HG02970 (cell line): ENCODE results near the gene PRKAG3.
A peak's percentile ranks its signal among the peaks of the same experiment; 100 is the strongest.

Source experiments
- ATAC-seq: cut with Tn5 transposase; IDR thresholded peaks from one replicate; pipeline ENCODE4 v1.9.1; 2021; ENCODE audit warnings: mild to moderate bottlenecking, moderate library complexity, moderate number of reproducible peaks; ENCODE audit not compliant: unreplicated experiment, low FRiP score

PRKAG3 gene

DNA sequence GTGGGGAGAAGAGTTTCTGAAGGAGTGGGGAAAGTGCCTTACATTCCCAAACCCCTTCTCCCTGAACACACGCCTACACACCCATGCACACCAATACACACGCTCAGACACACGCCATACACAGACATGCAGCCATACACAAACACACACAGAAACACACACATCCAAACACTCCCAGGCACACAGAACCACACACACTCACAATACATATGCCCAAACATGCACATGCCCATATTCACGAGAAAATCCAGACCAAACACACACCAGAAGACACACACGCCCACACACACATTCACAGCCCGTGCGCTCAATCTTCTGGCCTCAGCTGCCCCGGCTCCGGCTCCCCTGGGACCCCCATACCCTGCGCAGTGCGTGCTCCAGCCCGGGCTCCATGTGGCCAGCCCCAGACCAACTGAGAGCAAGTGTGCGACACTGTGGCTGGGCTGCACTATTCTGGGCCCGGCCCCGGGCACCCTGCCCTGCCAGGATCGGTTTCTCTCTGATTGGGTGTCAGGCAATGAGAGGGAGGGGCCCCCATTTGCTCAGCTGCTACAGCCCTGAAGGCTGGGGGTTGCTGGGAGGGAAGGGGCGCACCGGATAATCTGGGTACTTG is at the start of gene PRKAG3:
TSS of gene PRKAG3 (minus strand) at position 426 of the 613 bp plus-strand sequence.
- ATAC-seq, result no peak

DNA sequence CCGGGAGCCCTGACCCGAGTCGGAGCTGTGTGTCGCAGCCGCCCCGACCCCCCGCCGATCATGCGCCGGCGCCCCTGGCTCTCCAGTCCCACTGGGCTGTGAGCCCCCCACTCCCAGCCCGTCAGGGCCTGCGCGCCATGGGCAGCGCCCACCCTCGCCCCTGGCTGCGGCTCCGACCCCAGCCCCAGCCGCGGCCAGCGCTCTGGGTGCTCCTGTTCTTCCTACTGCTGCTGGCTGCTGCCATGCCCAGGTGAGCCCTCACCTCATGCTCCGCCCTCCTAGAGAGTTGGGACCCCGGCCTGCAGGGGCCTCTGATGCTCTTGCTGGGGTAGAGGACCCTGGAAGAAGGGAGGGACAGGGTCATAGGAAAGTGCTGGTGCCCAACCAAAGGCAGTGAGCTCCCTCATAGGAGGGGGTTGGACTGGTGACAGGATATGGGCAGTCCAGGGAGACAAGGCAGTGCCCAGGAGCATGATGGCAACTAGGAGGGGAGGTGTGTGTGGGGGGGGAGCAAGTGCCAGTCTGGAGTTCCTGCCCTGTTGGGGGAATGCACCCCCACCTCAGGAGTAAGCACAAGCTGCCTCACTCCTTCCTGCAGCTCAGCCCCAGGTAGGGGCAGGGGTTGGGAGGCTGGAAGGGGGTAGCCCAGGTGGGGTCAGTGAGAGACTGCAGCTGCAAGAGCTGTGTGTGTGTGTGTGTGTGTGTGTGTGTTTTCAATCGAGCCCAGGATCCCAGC is 49.4 kb upstream of the PRKAG3 start:
- ATAC-seq, result no peak

DNA sequence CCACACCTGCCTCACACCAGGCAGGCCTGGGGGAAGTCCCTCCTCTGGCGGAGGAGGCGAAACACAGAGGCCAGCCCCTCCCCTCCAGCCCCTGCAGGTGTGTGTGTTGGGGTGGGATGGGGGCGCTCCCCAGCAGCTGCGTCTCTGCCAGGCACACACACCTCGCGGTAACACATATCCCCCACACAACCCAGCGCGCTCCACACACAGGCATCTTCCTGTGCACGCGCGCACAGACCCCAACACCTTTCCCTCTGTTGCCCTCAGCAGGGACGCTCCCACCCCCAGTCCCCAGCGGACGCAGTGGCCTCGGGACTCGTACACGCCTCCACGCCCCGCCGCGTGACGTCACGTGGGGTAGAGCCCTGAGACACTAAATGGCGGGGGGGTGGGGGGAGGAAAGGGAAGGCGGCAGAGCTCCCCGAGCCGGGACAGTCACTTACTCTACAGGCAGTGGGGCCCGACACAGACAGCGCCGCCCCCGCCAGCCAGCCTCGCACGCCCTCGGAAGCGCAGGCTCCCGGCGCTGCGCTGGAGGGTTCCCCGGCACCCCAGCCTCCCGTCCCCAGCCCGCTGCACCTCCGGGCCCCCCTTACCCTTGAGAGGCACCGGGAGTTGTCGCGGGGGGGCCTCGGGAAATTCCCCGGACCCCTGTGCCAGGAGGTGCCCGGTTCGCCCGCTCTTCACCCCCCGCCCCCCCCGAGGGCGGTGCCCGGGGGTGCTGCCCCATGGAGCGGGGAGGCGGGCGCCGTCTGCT is 48.7 kb upstream of the PRKAG3 start, which contains the start of gene WNT10A:
TSS of gene WNT10A (plus strand) at position 751 of the 757 bp plus-strand sequence. CDS start 144 bp downstream, outside the sequence.
- ATAC-seq, result peak; percentile 47

DNA sequence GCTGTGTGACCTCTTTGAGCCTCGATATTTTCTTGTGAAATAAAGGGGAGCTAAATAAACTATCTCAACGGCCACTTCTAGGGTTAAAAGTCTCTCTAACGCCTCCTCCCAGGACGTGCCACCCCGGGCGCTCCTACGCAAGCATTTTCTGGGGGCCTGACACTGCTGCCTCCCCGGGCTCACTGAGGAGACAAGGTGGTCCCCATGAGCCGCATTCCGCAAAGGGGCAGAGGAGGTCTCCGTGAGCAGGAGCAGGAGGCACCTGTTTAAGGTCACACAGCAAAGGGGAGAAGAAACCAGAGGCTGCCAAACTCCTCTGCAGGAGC is 48.1 kb upstream of the PRKAG3 start:
- ATAC-seq, result no peak

DNA sequence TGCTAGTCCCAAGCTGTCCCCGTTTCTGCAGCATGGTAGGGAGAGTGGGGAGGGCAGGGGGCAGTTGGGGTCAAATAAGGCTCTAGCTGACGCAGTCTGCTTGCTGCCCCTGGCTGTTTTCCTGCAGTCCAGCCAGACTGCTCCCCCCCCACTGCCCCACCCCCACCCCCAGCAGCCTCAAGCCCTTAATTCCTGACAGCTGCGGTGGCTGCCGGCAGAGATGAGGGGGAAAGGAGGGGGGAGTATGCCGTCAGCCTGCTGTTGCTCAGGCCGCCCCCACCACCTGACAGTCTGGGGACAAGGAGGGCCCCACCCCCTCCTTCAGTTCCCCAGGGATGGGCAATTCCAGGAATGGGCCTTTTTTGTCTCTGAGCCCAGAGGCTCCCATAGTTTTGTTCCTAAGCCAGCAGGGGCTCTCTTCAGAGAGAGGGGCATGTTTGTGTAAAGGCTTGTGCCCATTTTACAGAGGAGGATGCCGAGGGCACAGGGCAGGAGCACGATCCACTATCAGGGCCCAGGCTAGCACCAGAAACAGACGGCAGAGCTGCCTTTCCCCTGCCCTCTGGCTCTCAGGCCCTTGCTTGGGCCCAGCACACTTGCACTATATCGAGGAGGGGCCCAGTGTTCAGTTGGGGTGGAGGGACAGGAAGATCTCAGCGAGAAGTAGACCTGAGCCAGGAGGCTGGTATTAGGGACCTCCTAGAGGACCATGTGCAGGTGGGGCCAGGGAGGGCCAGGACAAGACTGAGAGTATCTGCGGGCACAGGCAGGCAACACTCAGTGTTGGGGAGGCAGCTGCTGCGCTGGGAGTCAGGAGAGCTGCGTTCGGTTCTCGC is 47.5 kb upstream of the PRKAG3 start:
- no peak for ATAC-seq

DNA sequence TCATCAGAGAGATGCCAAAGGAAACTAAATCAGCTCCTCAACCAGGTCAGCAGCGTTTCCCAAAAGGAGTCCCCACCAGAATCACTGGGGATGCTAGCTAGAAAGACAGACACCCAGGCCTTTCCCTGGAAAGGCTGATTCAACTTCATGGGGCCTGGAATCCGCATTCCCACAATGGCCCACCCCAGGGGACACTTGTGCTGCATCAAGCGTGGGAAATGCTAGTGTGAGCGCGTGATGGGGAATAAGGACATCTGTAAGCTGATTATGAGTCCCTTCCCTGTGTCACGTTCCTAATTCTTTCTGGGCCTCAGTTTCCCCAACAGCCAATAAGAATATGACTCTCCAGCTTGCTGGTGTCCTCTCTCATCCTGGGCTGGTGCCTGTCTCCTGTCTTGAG is 46.9 kb upstream of the PRKAG3 start:
- ATAC-seq, result no peak

DNA sequence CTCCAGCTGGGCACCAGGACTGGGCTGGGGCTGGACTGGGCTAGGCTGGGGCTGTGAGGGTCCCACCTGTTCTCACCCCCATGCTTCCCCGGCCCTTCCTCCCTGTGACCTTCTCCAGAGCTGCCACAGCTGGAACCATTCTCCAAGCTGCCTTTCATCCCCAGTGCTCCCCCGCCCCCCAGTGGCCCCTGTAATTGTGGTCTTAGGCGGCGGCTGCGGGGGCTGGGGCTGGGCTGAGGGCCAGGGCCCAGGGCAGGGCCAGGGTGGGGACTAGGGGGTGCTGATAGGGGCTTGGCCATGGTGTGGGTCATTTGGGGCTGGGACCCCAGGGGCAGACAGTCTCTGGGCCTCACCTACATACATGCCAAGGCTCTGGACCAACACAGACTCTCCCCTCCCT is 46.3 kb upstream of the PRKAG3 start:
- ATAC-seq, result no peak

DNA sequence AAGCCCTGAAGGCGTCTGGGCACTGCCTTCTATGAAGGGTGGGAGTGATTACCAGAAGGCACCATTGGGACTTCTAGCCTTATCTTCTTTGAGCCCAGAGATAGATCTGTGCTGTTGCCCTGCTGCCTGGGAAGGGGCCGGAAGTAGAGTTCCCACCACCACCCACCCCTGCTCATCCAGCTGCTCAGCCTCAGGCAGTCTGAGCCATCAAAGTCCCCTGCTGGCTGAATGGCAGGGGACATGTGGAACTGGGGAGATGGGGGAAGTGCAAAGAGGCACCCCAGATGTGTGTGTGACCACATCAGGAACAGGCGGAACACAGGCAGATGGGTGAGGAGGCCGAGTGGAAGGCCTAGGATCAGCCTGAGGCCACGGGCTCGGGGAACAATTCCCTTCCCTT is 45.7 kb upstream of the PRKAG3 start:
- ATAC-seq, result no peak

DNA sequence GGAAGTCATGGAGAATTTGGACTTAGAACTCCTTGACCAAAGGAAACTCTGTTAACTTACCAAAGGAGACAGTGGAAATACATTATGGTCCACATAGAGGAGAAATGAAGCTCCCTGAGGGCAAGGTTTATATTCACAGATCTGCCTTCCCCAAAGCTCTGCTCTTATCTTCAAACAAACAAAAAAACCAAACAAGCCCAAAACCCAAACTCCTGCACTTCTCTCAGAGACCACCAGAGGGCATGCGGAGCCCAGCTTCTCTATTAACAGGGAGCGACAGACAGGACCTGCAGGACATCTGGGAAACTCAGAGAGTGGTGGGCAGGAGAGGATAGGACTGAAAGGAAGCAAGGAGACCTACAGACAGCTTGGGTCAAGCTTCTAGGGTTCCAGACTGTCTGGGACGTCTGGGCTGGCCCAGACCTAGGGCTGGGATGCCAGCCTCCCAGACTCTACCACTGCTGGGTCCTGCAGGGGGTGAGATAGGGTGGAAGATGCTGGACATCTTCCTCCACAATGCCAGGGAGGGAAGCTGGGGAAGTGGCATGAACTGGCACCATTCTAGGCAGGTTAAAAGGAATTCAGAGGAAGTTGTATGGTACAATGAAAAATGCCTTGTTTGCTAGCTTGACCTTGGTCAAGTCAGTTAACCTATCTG is 45.1 kb upstream of the PRKAG3 start:
- ATAC-seq, result no peak

DNA sequence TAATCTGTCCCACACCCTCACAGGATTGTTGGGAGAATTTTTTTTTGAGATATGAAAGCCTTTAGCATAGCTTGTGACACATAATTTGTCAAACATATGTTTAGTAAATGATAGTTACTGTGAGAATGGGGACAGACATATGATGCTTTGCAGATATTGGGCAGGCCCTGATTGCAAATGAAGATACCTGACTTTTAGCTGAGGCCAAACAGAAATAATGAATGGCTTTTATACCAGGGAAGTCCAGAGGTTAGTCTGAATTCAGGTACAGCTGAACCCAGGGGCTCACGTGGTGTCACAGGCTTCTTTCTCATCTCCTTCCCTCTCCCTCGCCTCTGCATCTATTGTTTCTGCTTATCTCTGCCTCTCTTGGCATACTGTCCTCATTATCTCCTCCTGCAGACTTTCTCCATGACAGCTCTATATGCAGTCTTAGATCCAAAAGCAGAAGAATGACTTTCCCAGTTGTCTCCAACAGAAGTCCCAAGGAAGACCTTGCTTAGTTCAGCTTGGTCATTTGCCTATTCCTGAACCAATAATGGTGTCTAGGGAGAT is 44.2 kb upstream of the PRKAG3 start:
- ATAC-seq, result no peak

DNA sequence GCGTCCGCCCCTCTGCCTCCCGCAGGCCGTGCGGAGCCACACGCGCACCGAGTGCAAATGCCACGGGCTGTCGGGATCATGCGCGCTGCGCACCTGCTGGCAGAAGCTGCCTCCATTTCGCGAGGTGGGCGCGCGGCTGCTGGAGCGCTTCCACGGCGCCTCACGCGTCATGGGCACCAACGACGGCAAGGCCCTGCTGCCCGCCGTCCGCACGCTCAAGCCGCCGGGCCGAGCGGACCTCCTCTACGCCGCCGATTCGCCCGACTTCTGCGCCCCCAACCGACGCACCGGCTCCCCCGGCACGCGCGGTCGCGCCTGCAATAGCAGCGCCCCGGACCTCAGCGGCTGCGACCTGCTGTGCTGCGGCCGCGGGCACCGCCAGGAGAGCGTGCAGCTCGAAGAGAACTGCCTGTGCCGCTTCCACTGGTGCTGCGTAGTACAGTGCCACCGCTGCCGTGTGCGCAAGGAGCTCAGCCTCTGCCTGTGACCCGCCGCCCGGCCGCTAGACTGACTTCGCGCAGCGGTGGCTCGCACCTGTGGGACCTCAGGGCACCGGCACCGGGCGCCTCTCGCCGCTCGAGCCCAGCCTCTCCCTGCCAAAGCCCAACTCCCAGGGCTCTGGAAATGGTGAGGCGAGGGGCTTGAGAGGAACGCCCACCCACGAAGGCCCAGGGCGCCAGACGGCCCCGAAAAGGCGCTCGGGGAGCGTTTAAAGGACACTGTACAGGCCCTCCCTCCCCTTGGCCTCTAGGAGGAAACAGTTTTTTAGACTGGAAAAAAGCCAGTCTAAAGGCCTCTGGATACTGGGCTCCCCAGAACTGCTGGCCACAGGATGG is 42.0 kb upstream of the PRKAG3 start:
- ATAC-seq, result no peak

DNA sequence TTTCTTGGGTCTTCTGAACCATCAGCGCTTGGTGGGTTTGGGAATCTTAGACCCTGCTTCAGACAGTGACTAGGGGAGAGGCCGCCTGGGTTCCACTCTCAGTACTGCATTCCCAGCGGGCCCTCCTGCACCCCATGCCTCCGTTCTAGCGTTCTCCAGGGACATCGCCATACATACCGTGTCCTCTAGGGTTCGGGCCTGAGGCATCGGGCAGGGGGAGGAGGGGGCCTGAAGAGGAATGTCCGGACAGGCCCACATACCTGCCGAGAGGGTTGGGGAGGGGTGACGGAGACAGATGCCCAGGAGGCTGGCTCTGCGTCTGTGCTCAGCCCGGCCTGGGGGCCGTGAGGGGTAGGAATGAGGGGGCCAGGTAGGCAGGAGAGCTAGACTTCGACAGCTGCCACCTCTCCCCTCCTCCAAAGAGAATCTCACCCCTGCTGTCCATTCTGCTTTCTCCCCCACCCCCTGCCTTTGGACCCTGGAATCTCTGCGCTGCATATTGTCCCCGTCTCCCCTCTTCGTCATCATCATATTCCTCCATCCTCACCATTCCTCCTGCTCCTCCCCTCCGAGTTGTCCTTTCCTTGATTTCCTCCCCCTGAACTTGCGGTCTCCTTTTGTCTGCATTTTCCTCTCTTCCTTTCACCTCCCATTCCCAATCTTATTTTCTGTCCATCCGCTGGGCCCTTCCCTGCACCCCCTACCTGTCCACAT is 41.2 kb upstream of the PRKAG3 start:
- ATAC-seq, result no peak

DNA sequence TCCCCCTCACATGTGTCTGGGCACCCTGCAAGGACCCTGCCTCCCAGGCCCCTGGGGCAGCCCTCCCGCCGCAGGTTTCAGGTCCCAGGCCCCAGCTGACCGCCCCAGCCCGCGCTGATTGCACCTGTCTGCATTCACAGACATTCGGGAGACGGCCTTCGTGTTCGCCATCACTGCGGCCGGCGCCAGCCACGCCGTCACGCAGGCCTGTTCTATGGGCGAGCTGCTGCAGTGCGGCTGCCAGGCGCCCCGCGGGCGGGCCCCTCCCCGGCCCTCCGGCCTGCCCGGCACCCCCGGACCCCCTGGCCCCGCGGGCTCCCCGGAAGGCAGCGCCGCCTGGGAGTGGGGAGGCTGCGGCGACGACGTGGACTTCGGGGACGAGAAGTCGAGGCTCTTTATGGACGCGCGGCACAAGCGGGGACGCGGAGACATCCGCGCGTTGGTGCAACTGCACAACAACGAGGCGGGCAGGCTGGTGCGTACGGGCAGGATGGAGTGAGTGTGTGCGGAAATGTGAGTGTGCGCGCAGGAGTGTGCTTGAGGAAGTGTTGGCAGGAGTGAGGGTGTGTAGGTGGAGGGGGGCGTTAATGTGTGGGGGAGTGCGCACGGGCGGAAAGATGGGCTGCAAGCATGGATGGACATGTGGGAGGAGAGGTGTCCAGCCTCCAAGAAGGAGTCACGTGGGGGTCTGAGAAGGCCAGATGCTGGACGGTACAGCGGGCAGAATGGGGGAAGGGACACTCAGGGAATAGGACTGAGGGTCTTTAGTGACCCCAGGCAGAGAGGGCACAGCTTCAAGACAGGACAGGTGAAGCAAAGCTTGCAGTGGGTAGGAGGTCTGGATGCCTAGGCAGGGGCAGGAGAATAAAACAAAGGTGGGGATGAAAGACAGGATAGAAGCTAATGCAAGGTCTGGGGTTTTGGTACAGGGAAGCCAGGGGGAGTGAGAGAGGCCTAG is 40.0 kb upstream of the PRKAG3 start:
- ATAC-seq, result no peak

DNA sequence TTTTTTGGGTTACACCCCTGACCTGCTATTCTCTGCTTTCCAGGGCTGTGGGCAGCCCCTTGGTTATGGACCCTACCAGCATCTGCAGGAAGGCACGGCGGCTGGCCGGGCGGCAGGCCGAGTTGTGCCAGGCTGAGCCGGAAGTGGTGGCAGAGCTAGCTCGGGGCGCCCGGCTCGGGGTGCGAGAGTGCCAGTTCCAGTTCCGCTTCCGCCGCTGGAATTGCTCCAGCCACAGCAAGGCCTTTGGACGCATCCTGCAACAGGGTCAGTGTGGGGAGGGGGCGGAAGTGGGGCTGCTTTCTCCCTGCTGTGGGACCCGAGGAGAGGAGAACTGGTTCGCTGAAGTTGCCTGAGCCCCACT is 39.4 kb upstream of the PRKAG3 start:
- no peak for ATAC-seq

DNA sequence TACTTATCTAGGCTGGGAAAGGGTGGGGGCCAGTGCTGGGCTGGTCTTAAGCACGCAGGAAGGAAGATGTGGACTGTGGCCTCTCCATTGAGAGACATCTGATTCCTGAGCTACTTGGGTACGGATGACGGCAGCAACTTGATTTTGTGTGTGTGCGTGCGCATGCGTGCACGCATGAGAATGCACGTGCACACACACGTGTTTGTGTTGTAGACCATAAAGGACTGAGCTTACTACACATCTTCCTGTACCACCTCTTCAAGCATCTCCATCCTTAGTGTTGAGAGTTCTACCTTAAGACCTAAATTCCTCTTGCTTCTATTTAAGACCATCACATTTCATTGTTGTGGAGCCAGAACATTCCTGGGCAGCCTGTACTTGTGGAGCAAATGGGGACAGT is 37.5 kb upstream of the PRKAG3 start:
- ATAC-seq, result no peak

DNA sequence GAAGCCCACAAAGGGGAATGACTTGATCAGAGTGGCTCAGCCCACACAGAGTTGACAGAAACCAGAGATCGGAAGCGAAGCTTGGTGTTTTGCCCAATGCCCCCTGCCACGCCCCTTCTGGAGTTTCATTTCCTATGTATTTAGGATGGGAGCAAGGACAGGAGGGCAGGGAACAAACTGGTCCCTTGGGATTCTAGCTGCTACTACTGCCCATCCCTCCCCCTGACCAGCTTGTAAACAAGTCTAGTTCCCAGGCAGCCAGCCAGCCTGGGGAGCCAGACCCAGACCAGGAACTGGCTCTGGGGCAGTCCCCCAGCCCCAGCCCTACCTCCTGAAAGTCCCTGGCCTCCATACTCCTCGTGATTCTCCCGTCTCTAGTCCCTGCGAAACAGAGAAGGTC is 36.3 kb upstream of the PRKAG3 start:
- ATAC-seq, result no peak

DNA sequence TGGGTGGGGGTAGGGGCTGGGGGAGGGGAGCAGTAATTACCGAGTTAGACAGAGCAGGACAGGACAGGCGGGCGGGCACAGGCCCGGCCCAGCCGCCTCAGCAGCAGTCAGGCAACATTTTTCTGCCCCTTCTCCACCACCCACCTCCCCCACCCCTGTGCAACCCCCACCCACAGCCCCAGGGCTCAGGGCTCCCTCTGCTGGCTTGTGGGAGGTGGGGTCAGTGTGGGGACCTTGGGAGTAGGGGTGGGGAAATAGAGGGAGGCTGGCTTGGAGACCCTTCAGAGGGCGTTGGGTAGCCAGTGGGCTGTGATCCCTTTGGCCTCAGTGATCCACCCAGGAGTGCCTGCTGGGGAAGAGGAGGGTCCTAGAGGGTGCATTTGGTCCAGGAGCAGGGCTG is 34.4 kb upstream of the PRKAG3 start:
- no peak for ATAC-seq
